HG03103 (cell line): ENCODE data around the gene GBP4.
"Not testable (repeated sequence)": the region's sequence is repeated elsewhere in the genome, so short reads cannot be mapped to it uniquely, and the experiment has no call there.

ENCODE experiments used
- ATAC-seq: cut with Tn5 transposase; IDR thresholded peaks from one replicate; pipeline ENCODE4 v1.9.1; 2021; ENCODE audit warnings: low read depth; ENCODE audit not compliant: unreplicated experiment

The GBP4 gene

GRCh38 chr1:89198491-89199072, at the start of gene GBP4:
Gene GBP4, minus strand, starts transcription at chr1:89198942. Its CDS starts 108 bp downstream, at chr1:89198834.
- ATAC-seq: peak; percentile 41

- no peak for ATAC-seq
Measured at GRCh38 chr1:89243046-89243445, 44.3 kb upstream of the GBP4 start.

GRCh38 chr1:89221341-89221740, 22.6 kb upstream of the GBP4 start:
- no peak for ATAC-seq

GRCh38 chr1:89219851-89220250, 21.1 kb upstream of the GBP4 start:
- ATAC-seq: not testable (repeated sequence)

GRCh38 chr1:89218941-89219340, 20.2 kb upstream of the GBP4 start:
- not testable (repeated sequence) for ATAC-seq

GRCh38 chr1:89213347-89213746, 14.6 kb upstream of the GBP4 start:
- no peak for ATAC-seq

- no peak for ATAC-seq
Measured at GRCh38 chr1:89211035-89211634, 12.4 kb upstream of the GBP4 start.

- ATAC-seq: no peak
Measured at GRCh38 chr1:89206373-89206772, 7.6 kb upstream of the GBP4 start.

GRCh38 chr1:89203166-89203565, 4.4 kb upstream of the GBP4 start:
- ATAC-seq: no peak

GRCh38 chr1:89201106-89201794, 2.5 kb upstream of the GBP4 start:
- ATAC-seq: peak; percentile 57

- no peak for ATAC-seq
Measured at GRCh38 chr1:89200663-89201062, 1.9 kb upstream of the GBP4 start.

- no peak for ATAC-seq
Measured at GRCh38 chr1:89199525-89200031, 836 bp upstream of the GBP4 start.

GRCh38 chr1:89198081-89198480, 661 bp downstream of the GBP4 start:
- no peak for ATAC-seq

- ATAC-seq: no peak
Measured at GRCh38 chr1:89195476-89195875, 3.3 kb downstream of the GBP4 start.

GRCh38 chr1:89191314-89191713, 7.4 kb downstream of the GBP4 start:
- ATAC-seq: no peak

GRCh38 chr1:89190017-89190416, 8.7 kb downstream of the GBP4 start:
- ATAC-seq: no peak

- ATAC-seq: no peak
Measured at GRCh38 chr1:89179343-89179742, 19.4 kb downstream of the GBP4 start.

GRCh38 chr1:89176971-89177370, 21.8 kb downstream of the GBP4 start:
- ATAC-seq: no peak

- no peak for ATAC-seq
Measured at GRCh38 chr1:89175601-89176256, 23.0 kb downstream of the GBP4 start, which contains the start of gene GBP7. Gene GBP7, minus strand, starts transcription at chr1:89176003. Its CDS starts 4,068 bp downstream, at chr1:89171935.

GRCh38 chr1:89174491-89174890, 24.3 kb downstream of the GBP4 start:
- ATAC-seq: no peak

- no peak for ATAC-seq
Measured at GRCh38 chr1:89172468-89173143, 26.1 kb downstream of the GBP4 start.
